Activated naive CD4-positive, alpha-beta T cell treated with Interleukin-2 at 50 U/mL for 16 hours (primary cell): Measurements from ENCODE around the gene TMEM185B.
"Not testable (repeated sequence)": the region's sequence is repeated elsewhere in the genome, so short reads cannot be mapped to it uniquely, and the experiment has no call there.

Experiments used
- DNase-seq: peaks from one replicate; pipeline ENCODE4 v3.0.0-alpha.2; 2020

Gene TMEM185B

GRCh38 chr2:120251078-120251477 is 27.9 kb upstream of the TMEM185B start:
- DNase-seq = no peak

GRCh38 chr2:120250640-120251039 is 27.4 kb upstream of the TMEM185B start:
- no peak for DNase-seq

GRCh38 chr2:120247851-120248250 is 24.7 kb upstream of the TMEM185B start:
- no peak for DNase-seq

GRCh38 chr2:120246546-120247300 is 23.5 kb upstream of the TMEM185B start:
- DNase-seq = no peak

- DNase-seq = no peak
Measured at GRCh38 chr2:120245520-120246332, 22.5 kb upstream of the TMEM185B start.

- no peak for DNase-seq
Measured at GRCh38 chr2:120244656-120245519, 21.7 kb upstream of the TMEM185B start.

- no peak for DNase-seq
Measured at GRCh38 chr2:120243875-120244553, 20.8 kb upstream of the TMEM185B start.

- no peak for DNase-seq
Measured at GRCh38 chr2:120243211-120243610, 20.0 kb upstream of the TMEM185B start.

- DNase-seq = no peak
Measured at GRCh38 chr2:120241684-120242083, 18.5 kb upstream of the TMEM185B start.

GRCh38 chr2:120240901-120241429 is 17.8 kb upstream of the TMEM185B start:
- no peak for DNase-seq

- no peak for DNase-seq
Measured at GRCh38 chr2:120239488-120240287, 16.5 kb upstream of the TMEM185B start.

- no peak for DNase-seq
Measured at GRCh38 chr2:120238728-120239487, 15.7 kb upstream of the TMEM185B start.

GRCh38 chr2:120237491-120237902 is 14.3 kb upstream of the TMEM185B start:
- no peak for DNase-seq

- DNase-seq = no peak
Measured at GRCh38 chr2:120236791-120237190, 13.6 kb upstream of the TMEM185B start.

GRCh38 chr2:120236316-120236715 is 13.1 kb upstream of the TMEM185B start:
- DNase-seq = no peak

GRCh38 chr2:120235681-120236080 is 12.5 kb upstream of the TMEM185B start:
- DNase-seq = no peak

- not testable (repeated sequence) for DNase-seq
Measured at GRCh38 chr2:120235158-120235557, 12.0 kb upstream of the TMEM185B start.

GRCh38 chr2:120233292-120233691 is 10.1 kb upstream of the TMEM185B start:
- DNase-seq = no peak

GRCh38 chr2:120231974-120232635 is 8.9 kb upstream of the TMEM185B start:
- DNase-seq = peak; percentile 76

- DNase-seq = peak; percentile 63
Measured at GRCh38 chr2:120231564-120231973, 8.4 kb upstream of the TMEM185B start.
